Ovary (tissue), 3 donors: ENCODE data around the gene KCNA5.

Experiments
- CTCF ChIP-seq, 3 donors: fragments of 450-650 bp in 2 of 3; fragments of 200-600 bp in 1 of 3; IDR thresholded peaks; one replicate each; pipeline versions ENCODE4 v1.5.1 to v1.8.0; 2016 to 2022; ENCODE audit warnings: antibody characterized with exemption in 3 of 3, mild to moderate bottlenecking in 1 of 3
- EP300 ChIP-seq: sonication (generic); formaldehyde crosslinking; IDR thresholded peaks from one replicate; pipeline ENCODE4 v1.6.1; 2017; ENCODE audit warnings: antibody characterized with exemption
- POLR2A ChIP-seq: fragments of 450-650 bp; IDR thresholded peaks from one replicate; pipeline ENCODE4 v1.6.1; 2017; ENCODE audit warnings: antibody characterized with exemption, mild to moderate bottlenecking, moderate library complexity
- donor health status: DM: no; HTN: no; CAD: no.

DNA sequence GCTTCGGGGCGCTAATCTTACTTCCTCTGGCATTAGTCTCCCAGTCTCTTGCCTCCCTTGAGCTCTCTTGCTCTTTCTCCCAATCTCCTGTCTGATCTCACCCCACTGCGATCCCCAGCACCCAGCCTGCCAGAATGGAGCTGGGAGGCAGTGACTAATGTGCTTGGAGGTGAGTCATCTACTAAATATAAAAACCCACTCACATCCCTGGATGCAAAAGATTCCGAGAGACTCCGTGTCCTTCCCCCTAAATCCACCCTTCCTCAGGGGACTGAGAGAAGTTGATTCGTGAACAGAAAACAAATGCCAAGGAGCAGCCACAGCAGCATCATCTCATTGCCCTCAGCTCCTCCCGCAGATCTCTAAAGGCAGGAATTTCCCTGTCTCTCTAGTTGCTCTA lies 45.7 kb upstream of the KCNA5 start:
- TF ChIP-seq CTCF (IDR thresholded peaks at IDR 0.05) (no peak), POLR2A (no peak), EP300 (no peak)
